Erythroblast (primary cell): Measurements from ENCODE around the gene MTPN.

ENCODE experiments used
- GATA1 ChIP-seq: IDR thresholded peaks from 2 replicates; pipeline ENCODE4 v1.6.1; 2011; ENCODE audit warnings: low read depth, mild to moderate bottlenecking, control low read depth, low read length, moderate library complexity
- POLR2A ChIP-seq: IDR thresholded peaks from 2 replicates; pipeline ENCODE4 v1.6.1; 2011; ENCODE audit warnings: mild to moderate bottlenecking, low read length

- TF ChIP-seq POLR2A (no peak), GATA1 (no peak)
Observed at GRCh38 chr7:135959646-135960363, 17.4 kb downstream of the MTPN start.
